ENCODE results near the gene DPEP1. TPM values are rescaled to one million over a fixed set of nuclear protein-coding genes. Genes with fewer than 3 reads are reported as not detected.
A peak's percentile ranks its signal among the peaks of the same experiment; 100 is the strongest.
"Not testable (repeated sequence)": the region's sequence is repeated elsewhere in the genome, so short reads cannot be mapped to it uniquely, and the experiment has no call there.

Gene DPEP1
- total RNA-seq, 1 experiment from 2014 or later: 1.7 TPM

DNA sequence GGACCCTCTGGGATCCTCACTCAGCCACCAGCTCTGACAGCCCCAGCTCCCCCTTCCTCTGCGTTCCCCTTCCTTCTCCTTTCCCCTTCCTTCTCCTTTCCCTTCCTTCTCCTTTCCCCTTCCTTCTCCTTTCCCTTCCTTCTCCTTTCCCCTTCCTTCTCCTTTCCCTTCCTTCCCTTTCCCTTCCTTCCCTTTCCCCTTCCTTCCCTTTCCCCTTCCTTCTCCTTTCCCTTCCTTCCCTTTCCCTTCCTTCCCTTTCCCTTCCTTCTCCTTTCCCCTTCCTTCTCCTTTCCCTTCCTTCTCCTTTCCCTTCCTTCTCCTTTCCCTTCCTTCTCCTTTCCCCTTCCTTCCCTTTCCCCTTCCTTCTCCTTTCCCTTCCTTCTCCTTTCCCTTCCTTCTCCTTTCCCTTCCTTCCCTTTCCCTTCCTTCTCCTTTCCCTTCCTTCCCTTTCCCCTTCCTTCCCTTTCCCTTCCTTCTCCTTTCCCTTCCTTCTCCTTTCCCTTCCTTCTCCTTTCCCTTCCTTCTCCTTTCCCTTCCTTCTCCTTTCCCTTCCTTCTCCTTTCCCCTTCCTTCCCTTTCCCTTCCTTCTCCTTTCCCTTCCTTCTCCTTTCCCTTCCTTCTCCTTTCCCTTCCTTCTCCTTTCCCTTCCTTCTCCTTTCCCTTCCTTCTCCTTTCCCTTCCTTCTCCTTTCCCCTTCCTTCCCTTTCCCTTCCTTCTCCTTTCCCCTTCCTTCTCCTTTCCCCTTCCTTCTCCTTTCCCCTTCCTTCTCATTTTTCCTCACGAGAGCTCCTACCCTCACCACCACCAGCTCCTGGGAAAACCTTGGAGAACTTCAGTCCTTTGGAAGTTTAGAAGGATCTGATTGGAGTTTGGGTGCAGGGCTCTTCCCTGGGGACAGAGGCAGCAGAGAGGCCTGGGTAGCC is 21.3 kb downstream of the DPEP1 start:
- peaks cover 41% of the 10 kb centered on the region for H3K27me3 ChIP-seq
- not testable (repeated sequence) for H3K4me3 ChIP-seq; DNase-seq; H3K36me3 ChIP-seq; H3K9me3 ChIP-seq (replicated peaks); H3K27ac ChIP-seq
- peaks cover 17% of the 10 kb centered on the region for H3K4me1 ChIP-seq

DNA sequence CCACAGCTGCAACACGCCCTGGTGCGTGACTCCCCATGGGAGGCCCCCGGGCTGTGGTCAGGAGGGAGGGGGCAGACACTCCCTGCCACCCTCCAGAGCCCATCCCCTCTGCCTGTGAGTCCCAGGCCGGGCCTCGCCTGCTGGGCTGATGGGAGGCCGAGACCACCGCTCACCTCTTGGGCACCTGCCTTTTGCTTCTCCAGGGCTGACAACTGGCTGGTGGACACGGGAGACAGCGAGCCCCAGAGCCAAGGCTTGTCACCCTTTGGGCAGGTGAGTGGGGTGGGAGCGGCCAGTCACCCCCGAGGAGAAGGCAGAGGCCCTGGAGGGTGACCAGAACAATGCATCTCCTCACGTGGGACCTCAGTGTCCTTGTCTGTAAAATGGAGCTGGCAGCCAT is 23.2 kb downstream of the DPEP1 start:
- peaks cover 31% of the 10 kb centered on the region for H3K27me3 ChIP-seq
- no peaks in the 10 kb centered on the region for H3K9me3 ChIP-seq (replicated peaks)
- no peak for DNase-seq
- H3K4me1 ChIP-seq: peaks cover 13% of the 10 kb centered on the region
- no peak overlapping the region for H3K27ac ChIP-seq
- H3K36me3 ChIP-seq: no peaks in the 10 kb centered on the region
- H3K4me3 ChIP-seq: no peak overlapping the region

DNA sequence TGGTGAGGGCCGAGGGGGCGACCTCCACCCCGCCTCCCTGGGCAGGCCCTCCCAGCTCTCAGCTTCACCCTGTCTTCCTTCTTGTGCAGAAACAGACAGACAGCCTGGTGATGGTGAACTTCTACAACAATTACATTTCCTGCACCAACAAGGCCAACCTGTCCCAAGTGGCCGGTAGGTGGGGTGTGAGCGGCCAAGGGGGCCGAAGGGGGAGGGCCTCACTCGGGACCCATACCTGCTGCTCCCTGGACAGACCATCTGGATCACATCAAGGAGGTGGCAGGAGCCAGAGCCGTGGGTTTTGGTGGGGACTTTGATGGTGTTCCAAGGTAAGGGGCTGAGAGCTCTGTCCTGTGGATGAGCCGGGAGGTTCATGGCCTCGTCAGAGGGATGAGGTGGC is 23.9 kb downstream of the DPEP1 start:
- peaks cover 6% of the 10 kb centered on the region for H3K4me1 ChIP-seq
- no peak overlapping the region for H3K27ac ChIP-seq
- H3K36me3 ChIP-seq: no peaks in the 10 kb centered on the region
- no peak for DNase-seq
- no peak overlapping the region for H3K4me3 ChIP-seq
- peaks cover 24% of the 10 kb centered on the region for H3K27me3 ChIP-seq
- H3K9me3 ChIP-seq (replicated peaks): no peaks in the 10 kb centered on the region

DNA sequence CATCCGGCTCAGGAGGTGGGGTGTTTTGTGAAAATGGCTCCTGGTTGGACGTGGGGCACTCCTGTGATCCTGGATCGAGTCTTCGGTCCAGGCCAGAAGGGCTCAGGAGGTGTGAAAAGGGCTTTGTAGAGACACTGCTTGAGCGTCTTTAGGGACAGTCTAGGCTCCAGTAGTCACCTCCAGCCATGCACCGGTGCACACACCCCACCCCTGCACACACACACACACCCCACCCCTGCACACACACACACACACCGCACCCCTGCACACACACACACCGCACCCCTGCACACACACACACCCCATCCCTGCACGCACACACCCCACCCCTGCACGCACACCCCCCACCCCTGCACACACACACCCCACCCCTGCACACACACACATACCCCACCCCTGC is 25.0 kb downstream of the DPEP1 start:
- Histone ChIP-seq H3K36me3 (no peaks in the 10 kb centered on the region), H3K27me3 (peaks cover 13% of the 10 kb centered on the region), H3K27ac (no peak overlapping the region), H3K9me3 (replicated peaks) (no peaks in the 10 kb centered on the region), H3K4me1 (0 out of 2 replicates have a peak, but pooled peaks cover 2% of the 10 kb centered on the region), H3K4me3 (no peak overlapping the region)
- no peak for DNase-seq

DNA sequence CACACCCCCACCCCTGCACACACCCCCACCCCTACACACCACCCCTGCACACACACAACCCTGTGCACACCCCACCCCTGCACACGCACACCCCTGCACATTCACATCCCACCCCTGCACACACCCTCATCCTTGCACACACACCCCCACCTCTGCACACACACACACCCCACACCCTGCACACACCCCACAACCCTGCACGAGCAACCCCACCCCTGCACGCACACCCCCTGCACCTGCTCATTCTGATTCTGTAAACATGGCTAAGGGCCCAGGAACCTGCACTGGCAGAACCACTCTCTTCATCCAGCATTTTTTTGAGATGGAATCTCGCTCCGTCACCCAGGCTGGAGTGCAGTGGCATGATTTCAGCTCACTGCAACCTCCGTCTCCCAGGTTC is 25.9 kb downstream of the DPEP1 start:
- Histone ChIP-seq H3K27me3 (peaks cover 5% of the 10 kb centered on the region), H3K36me3 (no peaks in the 10 kb centered on the region), H3K9me3 (replicated peaks) (no peaks in the 10 kb centered on the region), H3K4me3 (no peak overlapping the region), H3K4me1 (0 out of 2 replicates have a peak, but pooled peaks cover 2% of the 10 kb centered on the region), H3K27ac (no peak overlapping the region)
- no peak for DNase-seq

DNA sequence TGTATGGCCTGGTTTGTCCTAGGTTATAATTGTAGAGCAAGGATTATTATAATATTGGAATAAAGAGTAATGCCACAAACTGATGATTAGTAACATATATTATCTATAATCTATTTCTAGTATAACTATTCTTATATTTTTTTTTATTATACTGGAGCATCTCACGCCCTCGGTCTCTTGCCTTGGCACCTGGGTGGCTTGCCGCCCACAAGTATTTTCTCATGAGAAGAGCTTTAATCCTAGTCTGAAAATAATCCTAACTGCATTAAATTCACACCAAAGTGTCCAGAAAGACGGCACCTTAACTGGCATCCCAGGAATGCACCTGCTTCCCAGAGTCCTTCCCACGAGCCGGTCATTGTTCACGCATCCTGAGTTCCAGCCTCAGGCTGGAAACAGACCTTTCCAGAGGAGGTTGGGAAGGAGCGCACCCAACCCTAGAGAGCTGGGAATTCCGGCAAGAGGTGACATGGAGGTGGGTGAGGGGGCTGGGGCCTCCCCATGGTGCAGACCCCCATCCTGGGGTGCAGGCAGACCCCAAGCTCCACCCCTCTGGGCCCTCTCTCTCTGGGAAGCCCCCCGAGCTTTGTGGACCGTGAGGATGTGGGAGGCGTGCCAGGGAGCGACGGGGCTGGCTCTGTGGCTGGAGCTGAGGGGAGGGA is 28.1 kb downstream of the DPEP1 start:
- no peaks in the 10 kb centered on the region for H3K9me3 ChIP-seq (replicated peaks)
- peaks cover 12% of the 10 kb centered on the region for H3K36me3 ChIP-seq
- no peaks in the 10 kb centered on the region for H3K27me3 ChIP-seq
- DNase-seq: no peak
- no peak overlapping the region for H3K27ac ChIP-seq
- peak overlapping the region; percentile 54 for H3K4me3 ChIP-seq
- H3K4me1 ChIP-seq: 0 out of 2 replicates have a peak, but pooled peaks cover 2% of the 10 kb centered on the region

DNA sequence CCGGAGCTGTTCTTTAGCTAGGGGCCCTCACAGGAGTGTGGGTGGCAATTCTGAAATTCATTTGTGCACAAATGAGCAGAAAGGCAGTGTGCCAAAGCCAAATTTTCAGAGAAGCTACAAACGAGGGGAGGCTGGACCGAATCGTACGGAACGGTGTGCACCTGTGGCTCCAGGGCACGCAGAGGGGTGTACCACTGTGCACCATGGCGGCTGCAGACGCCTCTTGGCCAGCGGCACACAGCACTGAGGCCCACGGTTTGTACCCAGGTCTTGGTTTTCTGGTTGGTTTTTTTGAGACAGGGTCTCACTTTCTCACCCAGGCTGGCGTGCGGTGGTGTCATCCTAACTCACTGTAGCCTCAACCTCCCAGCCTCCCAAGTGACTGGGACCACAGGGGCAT is 29.1 kb downstream of the DPEP1 start:
- H3K27ac ChIP-seq: no peak overlapping the region
- 0 out of 2 replicates have a peak, but pooled peaks cover 2% of the 10 kb centered on the region for H3K4me1 ChIP-seq
- H3K36me3 ChIP-seq: peaks cover 17% of the 10 kb centered on the region
- no peaks in the 10 kb centered on the region for H3K27me3 ChIP-seq
- DNase-seq: no peak
- H3K4me3 ChIP-seq: no peak overlapping the region
- H3K9me3 ChIP-seq (replicated peaks): no peaks in the 10 kb centered on the region

DNA sequence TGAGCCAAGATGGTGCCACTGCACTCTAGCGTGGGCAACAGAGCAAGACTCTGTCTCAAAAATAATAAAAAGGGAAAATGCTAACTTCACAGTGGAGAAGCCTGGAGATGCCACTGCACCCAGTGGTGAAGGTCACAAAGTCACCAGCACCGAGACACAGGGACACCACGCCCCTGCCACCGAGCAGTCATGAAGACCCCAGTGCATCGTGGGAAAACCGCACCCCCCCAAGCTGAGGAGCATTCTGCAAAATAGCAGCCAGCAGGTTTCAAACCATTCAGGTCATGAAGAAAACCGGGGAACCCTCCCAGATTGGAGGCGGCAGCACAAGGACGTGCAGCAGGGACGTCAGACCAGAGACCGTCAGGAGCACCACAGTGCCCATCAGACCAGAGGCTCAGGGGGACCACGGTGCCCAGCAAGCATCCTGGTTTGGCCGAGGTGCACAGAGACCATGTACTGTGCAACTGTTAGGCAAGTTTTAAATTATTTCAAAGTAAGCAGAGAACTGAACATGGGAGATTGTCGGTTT is 30.4 kb downstream of the DPEP1 start:
- H3K4me3 ChIP-seq: no peak overlapping the region
- H3K36me3 ChIP-seq: peaks cover 17% of the 10 kb centered on the region
- no peaks in the 10 kb centered on the region for H3K27me3 ChIP-seq
- 0 out of 2 replicates have a peak, but pooled peaks cover 2% of the 10 kb centered on the region for H3K4me1 ChIP-seq
- H3K9me3 ChIP-seq (replicated peaks): no peaks in the 10 kb centered on the region
- H3K27ac ChIP-seq: no peak overlapping the region
- DNase-seq: no peak

DNA sequence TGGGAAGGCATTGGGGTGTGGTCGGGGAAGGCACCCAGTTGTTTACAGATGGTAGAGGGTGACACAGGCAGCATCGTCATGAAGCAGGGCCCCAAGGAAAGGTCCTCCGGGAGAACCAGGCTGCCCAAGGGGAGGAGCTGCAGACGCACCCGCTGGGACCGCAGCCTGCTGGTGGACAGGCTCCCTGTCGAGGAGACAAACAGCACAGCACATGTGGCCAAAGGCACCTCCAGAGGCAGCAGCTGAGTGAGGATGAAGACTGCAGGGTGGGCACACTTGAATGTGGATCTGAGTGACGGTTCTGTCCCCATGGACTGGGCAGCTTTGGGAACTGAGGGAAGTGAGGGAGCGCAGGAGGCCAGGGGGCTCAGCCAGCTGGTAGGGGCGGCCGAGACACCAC is 31.7 kb downstream of the DPEP1 start:
- H3K4me3 ChIP-seq: no peak overlapping the region
- peaks cover 25% of the 10 kb centered on the region for H3K36me3 ChIP-seq

DNA sequence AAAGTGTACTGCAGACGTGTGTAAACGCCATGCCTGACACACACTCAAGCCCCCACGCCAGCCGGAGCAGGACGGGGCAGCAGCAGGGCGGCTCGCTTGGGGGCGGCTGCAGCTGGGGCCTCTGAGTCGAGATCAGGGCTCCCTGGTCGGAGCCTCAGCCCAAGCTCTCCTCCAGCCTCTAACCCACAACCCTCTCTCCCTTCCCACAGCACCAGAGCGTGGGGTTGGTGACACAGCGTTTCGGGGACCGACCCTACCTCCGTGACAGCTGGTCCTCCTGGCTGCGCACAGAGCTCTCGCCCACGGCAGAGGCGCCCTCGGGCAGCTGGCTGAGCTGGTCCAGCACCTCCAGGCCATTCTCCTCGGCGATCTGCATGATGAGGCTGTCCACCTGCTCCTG is 32.8 kb downstream of the DPEP1 start:
- H3K9me3 ChIP-seq (replicated peaks): no peaks in the 10 kb centered on the region
- H3K27ac ChIP-seq: no peak overlapping the region
- no peak for DNase-seq
- H3K4me3 ChIP-seq: no peak overlapping the region
- H3K4me1 ChIP-seq: no peaks in the 10 kb centered on the region
- H3K36me3 ChIP-seq: peaks cover 36% of the 10 kb centered on the region
- H3K27me3 ChIP-seq: no peaks in the 10 kb centered on the region

More for the DNA sequence above, 31.7 kb downstream of the DPEP1 start:
- no peaks in the 10 kb centered on the region for H3K27me3 ChIP-seq
- H3K9me3 ChIP-seq (replicated peaks): no peaks in the 10 kb centered on the region
- 0 out of 2 replicates have a peak, but pooled peaks cover 2% of the 10 kb centered on the region for H3K4me1 ChIP-seq
- DNase-seq: no peak
- no peak overlapping the region for H3K27ac ChIP-seq

DNA sequence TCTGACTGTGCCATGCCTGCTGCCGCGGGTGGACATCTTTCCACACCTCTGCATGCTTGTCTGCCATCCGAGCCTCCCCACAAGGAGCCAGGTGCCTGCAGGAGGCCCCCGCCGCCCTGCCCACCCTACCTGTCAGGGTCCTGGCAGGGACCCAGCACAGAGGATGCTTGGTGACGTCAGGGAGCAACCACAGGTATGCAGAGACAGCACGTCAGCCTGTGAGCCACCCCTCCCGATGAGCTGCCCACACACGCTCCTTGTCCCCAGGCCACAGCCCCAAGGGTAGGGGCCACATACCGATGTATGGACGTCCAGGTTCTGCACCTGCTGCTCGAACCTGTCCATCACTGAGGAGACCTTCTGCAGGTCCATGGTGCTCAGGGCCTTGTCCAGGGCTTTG is 33.5 kb downstream of the DPEP1 start:
- Histone ChIP-seq H3K4me3 (no peak overlapping the region), H3K4me1 (no peaks in the 10 kb centered on the region), H3K27ac (no peak overlapping the region), H3K27me3 (no peaks in the 10 kb centered on the region), H3K9me3 (replicated peaks) (no peaks in the 10 kb centered on the region), H3K36me3 (peaks cover 36% of the 10 kb centered on the region)
- no peak for DNase-seq

DNA sequence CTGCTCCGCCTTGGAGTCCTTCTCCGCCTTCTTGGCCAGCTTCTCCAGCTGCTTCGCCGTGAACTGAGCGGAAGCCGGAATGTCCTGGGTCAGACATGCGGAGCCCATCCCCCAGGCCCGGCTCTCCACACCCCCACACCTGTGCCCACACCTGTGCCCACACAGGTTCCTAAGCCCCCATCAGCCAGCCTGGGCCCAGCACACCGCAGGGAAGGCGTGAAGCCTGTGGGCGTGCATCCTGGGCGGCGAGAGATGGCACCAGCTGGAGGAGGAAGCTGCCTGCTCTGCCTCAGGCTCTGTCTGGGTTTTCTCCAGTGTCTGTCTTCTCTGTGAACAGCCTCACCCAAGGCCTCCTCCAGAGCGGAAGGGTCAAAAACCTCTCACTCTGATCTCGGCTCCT is 38.1 kb downstream of the DPEP1 start:
- no peaks in the 10 kb centered on the region for H3K4me1 ChIP-seq
- H3K27me3 ChIP-seq: no peaks in the 10 kb centered on the region
- no peak for DNase-seq
- H3K4me3 ChIP-seq: no peak overlapping the region
- H3K27ac ChIP-seq: no peak overlapping the region
- no peaks in the 10 kb centered on the region for H3K9me3 ChIP-seq (replicated peaks)
- peaks cover 24% of the 10 kb centered on the region for H3K36me3 ChIP-seq

DNA sequence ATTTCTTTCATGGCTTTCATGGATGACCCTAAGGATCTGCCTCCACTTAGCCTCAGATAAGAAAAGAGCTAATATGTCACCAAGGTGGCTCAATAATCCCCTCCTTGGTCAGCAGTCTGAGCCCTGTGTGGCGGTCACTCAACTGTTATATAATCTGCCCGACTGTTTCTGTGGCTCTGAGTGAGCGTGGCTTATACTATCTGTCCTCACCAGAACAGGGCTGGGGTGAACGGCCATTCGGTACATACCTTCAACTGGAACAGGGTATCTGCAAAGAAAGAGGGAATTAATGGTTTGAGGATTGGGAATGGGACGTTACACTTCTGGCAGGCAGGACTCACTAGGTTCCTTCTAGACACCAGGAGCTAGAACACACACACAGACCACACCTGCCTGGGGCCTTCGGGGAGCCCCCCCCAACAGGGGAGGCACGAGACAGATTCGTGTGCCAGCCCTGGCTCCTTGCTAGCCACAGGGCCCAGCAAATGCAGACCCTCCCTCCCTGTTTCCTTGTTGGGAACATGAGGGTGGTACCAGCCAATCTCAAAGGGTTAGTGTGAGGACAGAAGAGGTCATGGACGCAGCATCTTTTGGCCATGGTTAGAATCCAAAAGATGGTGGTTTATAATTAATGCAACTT is 40.3 kb downstream of the DPEP1 start:
- H3K9me3 ChIP-seq (replicated peaks): no peaks in the 10 kb centered on the region
- H3K27me3 ChIP-seq: no peaks in the 10 kb centered on the region
- no peak overlapping the region for H3K4me3 ChIP-seq
- DNase-seq: no peak
- H3K36me3 ChIP-seq: peaks cover 19% of the 10 kb centered on the region
- peaks cover under 1% of the 10 kb centered on the region; the same call in 1 of the 2 replicates for H3K4me1 ChIP-seq
- no peak overlapping the region for H3K27ac ChIP-seq

DNA sequence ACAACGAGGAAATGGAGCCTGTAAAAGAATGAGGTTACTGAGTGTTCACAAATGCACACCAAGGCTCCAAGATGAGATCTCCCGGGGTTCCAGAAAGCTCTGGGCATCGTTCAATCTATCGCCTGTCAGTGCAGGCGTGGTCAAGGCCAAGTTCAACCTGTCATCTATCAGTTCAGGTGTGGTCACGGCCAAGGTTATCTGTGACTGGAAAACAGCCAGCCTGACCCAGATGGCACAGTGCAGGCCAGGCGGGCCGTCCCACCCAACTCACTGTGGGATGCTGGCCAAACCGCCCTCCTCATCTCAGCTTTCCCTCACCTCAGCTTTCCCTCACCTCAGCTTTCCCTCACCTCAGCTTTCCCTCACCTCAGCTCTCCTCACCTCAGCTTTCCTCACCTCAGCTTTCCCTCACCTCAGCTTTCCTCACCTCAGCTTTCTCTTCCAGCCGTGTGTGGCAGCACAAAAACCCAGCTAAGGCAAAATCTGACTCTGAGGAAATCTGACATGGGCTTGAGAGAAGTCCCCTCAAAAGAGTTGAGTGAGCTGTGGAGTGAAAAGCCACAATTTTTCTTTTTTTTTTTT is 41.7 kb downstream of the DPEP1 start:
- Histone ChIP-seq H3K4me3 (no peak overlapping the region), H3K9me3 (replicated peaks) (no peaks in the 10 kb centered on the region), H3K36me3 (peaks cover 13% of the 10 kb centered on the region), H3K27ac (no peak overlapping the region), H3K27me3 (no peaks in the 10 kb centered on the region), H3K4me1 (peaks cover 4% of the 10 kb centered on the region; the same call in 1 of the 2 replicates)
- no peak for DNase-seq
